CD4-positive, alpha-beta T cell treated with Interleukin-6 at 100 ng/mL for 8 hours (primary cell): ENCODE measurements around the gene CDC23.

Experiments used
- DNase-seq: peaks from one replicate; pipeline ENCODE4 v3.0.0-alpha.2; 2020; ENCODE audit warnings: mixed read lengths, low spot score

The CDC23 gene

GRCh38 chr5:138141734-138142133, 71.4 kb downstream of the CDC23 start:
- DNase-seq = no peak

GRCh38 chr5:138140268-138140667, 72.9 kb downstream of the CDC23 start:
- DNase-seq = no peak

- DNase-seq = no peak
These were observed 73.4 kb downstream of the CDC23 start for GRCh38 chr5:138139781-138140090.

- no peak for DNase-seq
These were observed 74.0 kb downstream of the CDC23 start, which contains the start of gene NME5 for GRCh38 chr5:138138949-138139780. Gene NME5, minus strand, starts transcription at chr5:138139428. Its CDS starts 648 bp downstream, at chr5:138138780.
